Prostate gland (tissue), 2 donors: ENCODE data around the gene GCNT2. TPM values are rescaled to one million over a fixed set of nuclear protein-coding genes. Genes with fewer than 3 reads are reported as not detected.

ENCODE experiments used
- DNase-seq: peaks from one replicate; pipeline ENCODE4 v3.0.0-alpha.2; 2019; ENCODE audit warnings: low spot score
- H3K27ac ChIP-seq, 2 donors: fragments of 200-600 bp; sonication (generic); 2 replicates each; pipeline ENCODE4 v1.5.1; 2017 to 2019
- H3K27me3 ChIP-seq: fragments of 200-600 bp; sonication (generic); replicated peaks from 2 replicates; pipeline ENCODE4 v1.5.1; 2019; ENCODE audit not compliant: insufficient read depth
- H3K36me3 ChIP-seq, 2 donors: fragments of 200-600 bp; sonication (generic); 1 replicate in 1 of 2; 2 replicates in 1 of 2; pipeline versions ENCODE4 v1.5.1 to v1.8.1; 2017 to 2019
- H3K4me1 ChIP-seq: fragments of 200-600 bp; sonication (generic); replicated peaks from 2 replicates; pipeline ENCODE4 v1.5.1; 2019
- H3K4me3 ChIP-seq, 2 donors: fragments of 200-600 bp; sonication (generic); 2 replicates each; pipeline ENCODE4 v1.5.1; 2017 to 2019
- H3K9me3 ChIP-seq: fragments of 200-600 bp; sonication (generic); 2 replicates; pipeline ENCODE4 v1.5.1; 2017
- CTCF ChIP-seq, 4 experiments: fragments of 200-600 bp in 2 of 4; fragments of 450-650 bp in 2 of 4; sonication (generic) in 2 of 4; IDR thresholded peaks; 1 replicate in 3 of 4; 2 replicates in 1 of 4; pipeline ENCODE4 v1.5.1; 2016 to 2019; ENCODE audit warnings: antibody characterized with exemption in 4 of 4, mild to moderate bottlenecking in 2 of 4, moderate library complexity in 2 of 4
- POLR2A ChIP-seq: fragments of 450-650 bp; IDR thresholded peaks from one replicate; pipeline ENCODE4 v1.6.1; 2016; ENCODE audit warnings: antibody characterized with exemption, mild to moderate bottlenecking
- POLR2AphosphoS5 ChIP-seq: sonication (generic); formaldehyde crosslinking; IDR thresholded peaks from one replicate; pipeline ENCODE4 v1.6.1; 2017; ENCODE audit warnings: antibody characterized with exemption
- WGBS: methylation state at CpG from one replicate; pipeline ENCODE4 v1.1.5; 2018; 5-methylcytosine and 5-hydroxymethylcytosine counted together
- intact Hi-C: fragments of 100-400 bp; cut with DNase I; formaldehyde crosslinking; loops from one replicate; pipeline ENCODE4 v1.14.2; 2022
- total RNA-seq, 2 donors: library from RNA; depleted of rRNA; stranded (reverse); fragments of >200 nt; gene quantifications; one replicate each; pipeline ENCODE4 v1.1.0, GENCODE V29; 2016

GCNT2 gene
- total RNA-seq, 2 donors from 2014 or later, result 22.9 to 58.2 TPM

- 66% methylated on average over 9 of the region's 9 CpGs for WGBS
- intact Hi-C loops, result loop anchor here (5.0 kb wide), 1 partner anchor 53 kb away; no protein-coding TSS in a partner anchor
- H3K27ac ChIP-seq, result peak overlapping the region; percentile 31 to 35
Measured at GRCh38 chr6:10559522-10560152, 38.5 kb downstream of the GCNT2 start.

DNA sequence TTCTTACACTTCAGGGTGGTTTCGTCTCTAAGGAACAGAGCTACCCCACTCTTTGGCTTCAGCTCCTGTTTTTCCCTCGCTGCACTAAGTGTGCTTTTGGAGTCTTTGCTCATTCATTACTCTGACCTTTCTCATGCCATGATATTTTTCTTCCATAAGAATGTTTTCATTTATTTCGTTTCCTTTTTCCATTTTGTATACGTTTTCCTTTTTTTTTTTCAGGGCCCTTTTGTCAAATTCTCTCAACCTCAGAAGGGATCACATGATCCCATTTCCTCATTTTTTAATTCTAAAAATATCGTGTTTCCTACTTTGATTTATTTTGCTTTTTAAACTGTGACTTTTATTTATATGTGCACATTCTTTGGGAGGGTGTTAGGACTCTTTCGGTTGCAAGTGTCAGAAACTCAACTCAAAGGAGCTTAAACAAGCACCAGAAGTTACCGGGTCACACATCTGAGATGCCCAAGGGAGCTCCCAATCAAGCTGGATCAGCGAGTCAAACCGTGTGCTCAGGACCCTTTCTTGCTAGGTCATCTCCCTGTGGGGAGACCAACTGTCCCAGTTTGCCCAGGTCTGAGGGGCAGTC lies 40.6 kb downstream of the GCNT2 start:
- Histone ChIP-seq H3K36me3 (no peaks in the 10 kb centered on the region), H3K4me3 (no peak overlapping the region), H3K9me3 (no peaks in the 10 kb centered on the region), H3K27ac (peak overlapping the region in 1 of 2 donors; percentile 11), H3K4me1 (peaks cover 7% of the 10 kb centered on the region), H3K27me3 (no peaks in the 10 kb centered on the region)
- WGBS, result 53% methylated on average over 9 of the region's 9 CpGs
- DNase-seq, result no peak
- intact Hi-C loops, result no loop called here
- TF ChIP-seq POLR2A, result no peak
- TF ChIP-seq POLR2AphosphoS5, result no peak
- no peak for TF ChIP-seq CTCF (IDR thresholded peaks at IDR 0.05)

More at GRCh38 chr6:10559522-10560152, 38.5 kb downstream of the GCNT2 start:
- Histone ChIP-seq H3K36me3 (no peaks in the 10 kb centered on the region), H3K4me1 (peaks cover 7% of the 10 kb centered on the region), H3K4me3 (no peak overlapping the region), H3K9me3 (no peaks in the 10 kb centered on the region), H3K27me3 (no peaks in the 10 kb centered on the region)
- DNase-seq, result no peak
- TF ChIP-seq POLR2AphosphoS5 (no peak), CTCF (IDR thresholded peaks at IDR 0.05) (no peak), POLR2A (no peak)

DNA sequence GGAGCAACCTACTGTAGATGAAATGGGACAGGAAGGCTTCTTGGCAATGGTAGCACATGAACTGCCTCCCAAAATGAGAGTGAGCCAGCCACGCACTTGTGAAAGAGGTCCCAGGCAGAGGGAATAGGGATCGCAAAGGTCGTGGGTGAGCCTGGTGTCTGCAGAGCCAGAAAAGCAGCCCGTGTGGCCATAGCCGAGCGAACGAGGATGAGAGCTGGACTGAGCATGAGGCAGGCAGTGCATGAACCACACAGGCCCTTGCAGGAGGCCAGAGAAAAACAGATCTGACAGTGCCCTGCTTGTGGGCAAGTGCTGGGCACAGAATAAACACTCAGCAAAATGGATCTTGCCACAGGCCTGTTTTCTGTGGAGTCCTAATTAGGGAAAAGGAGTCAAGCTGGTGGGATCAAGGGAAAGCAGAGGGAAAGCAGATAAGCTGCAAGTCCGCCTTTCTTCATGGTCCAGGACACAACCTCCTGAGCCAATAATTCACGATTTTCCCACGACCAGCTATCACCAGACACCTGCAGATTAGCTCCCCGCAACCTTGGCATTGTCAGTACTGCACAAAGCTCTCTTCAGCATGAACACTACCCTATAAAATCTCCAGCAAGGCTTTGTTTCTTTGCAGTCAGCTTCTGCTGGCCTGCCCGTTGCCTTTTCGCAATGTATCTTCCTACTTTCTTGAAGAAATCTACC lies 44.0 kb downstream of the GCNT2 start:
- TF ChIP-seq POLR2AphosphoS5 (no peak), POLR2A (no peak), CTCF (IDR thresholded peaks at IDR 0.05) (no peak)
- 86% methylated on average over 13 of the region's 13 CpGs for WGBS
- no peak for DNase-seq

DNA sequence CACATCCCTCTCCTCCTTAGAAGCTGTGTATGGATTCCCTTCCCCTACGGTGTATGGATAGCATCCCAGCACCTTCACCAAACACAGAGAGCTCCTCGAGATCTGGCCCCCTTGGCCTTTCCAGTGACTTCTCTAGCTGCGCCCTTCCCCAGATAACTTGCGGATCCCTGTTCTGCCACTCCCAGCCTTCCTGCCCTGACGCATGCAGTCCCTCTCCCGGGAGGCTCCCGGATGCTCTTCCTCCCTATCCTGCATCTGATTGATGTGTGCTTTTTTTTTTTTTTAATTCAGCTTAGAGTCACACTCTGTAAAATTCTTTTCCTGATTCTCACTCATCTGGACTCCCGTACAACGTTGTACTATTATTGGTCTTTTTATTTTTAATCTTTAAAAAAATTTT lies 44.8 kb downstream of the GCNT2 start:
- no peak for DNase-seq
- Histone ChIP-seq H3K27ac (no peak overlapping the region), H3K9me3 (no peaks in the 10 kb centered on the region), H3K27me3 (no peaks in the 10 kb centered on the region), H3K36me3 (no peaks in the 10 kb centered on the region), H3K4me1 (no peaks in the 10 kb centered on the region), H3K4me3 (no peak overlapping the region)
- 86% methylated on average over 9 of the region's 9 CpGs for WGBS
- intact Hi-C loops, result no loop called here
- TF ChIP-seq POLR2AphosphoS5 (no peak), CTCF (IDR thresholded peaks at IDR 0.05) (no peak), POLR2A (no peak)

More for the DNA sequence above, 44.0 kb downstream of the GCNT2 start:
- Histone ChIP-seq H3K27ac (no peak overlapping the region), H3K9me3 (no peaks in the 10 kb centered on the region), H3K4me1 (no peaks in the 10 kb centered on the region), H3K36me3 (no peaks in the 10 kb centered on the region), H3K27me3 (no peaks in the 10 kb centered on the region), H3K4me3 (no peak overlapping the region)
- intact Hi-C loops, result no loop called here
